ENCODE measurements around the gene PELI2. TPM values are rescaled to one million over a fixed set of nuclear protein-coding genes. Genes with fewer than 3 reads are reported as not detected.

PELI2 gene
- total RNA-seq, 1 experiment from 2014 or later = 23.5 TPM

DNA sequence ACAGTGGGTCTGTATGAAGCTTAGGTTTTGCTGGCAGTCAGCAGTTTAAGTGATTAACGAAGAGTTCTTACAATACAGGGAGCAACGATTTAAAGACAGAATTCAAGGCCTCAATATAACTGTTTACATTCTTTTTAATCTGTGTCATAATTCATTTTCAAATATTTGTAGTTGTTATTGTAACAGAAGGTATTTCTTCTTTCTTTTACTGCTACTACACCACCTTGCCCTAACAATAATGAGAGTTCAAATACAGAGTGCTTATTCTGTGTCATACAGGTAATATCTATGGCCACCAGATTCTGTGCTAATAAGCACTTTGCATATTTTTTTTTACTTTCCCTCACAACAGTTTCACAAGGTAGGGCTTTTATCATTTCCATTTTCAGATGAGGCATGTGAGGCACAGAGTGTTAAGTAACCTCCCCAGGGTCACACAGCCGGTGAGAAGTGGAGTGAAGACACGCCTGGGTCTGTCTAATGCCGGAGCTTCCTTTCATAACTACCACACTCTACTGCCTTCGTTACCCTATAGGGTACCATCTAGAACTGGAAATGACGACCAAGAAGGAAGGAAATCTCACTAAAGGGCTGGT lies 81.9 kb downstream of the PELI2 start:
- ChIA-PET POLR2A (no interaction called here), CTCF (no interaction called here)
- no peak overlapping the region for H3K27ac Mint-ChIP-seq
- no peaks in the 10 kb centered on the region for H3K27me3 Mint-ChIP-seq (ENCODE audit: low read depth)
- no peak overlapping the region for H3K4me3 Mint-ChIP-seq
- H3K36me3 Mint-ChIP-seq = no peaks in the 10 kb centered on the region
- TF ChIP-seq, protein P1, sequence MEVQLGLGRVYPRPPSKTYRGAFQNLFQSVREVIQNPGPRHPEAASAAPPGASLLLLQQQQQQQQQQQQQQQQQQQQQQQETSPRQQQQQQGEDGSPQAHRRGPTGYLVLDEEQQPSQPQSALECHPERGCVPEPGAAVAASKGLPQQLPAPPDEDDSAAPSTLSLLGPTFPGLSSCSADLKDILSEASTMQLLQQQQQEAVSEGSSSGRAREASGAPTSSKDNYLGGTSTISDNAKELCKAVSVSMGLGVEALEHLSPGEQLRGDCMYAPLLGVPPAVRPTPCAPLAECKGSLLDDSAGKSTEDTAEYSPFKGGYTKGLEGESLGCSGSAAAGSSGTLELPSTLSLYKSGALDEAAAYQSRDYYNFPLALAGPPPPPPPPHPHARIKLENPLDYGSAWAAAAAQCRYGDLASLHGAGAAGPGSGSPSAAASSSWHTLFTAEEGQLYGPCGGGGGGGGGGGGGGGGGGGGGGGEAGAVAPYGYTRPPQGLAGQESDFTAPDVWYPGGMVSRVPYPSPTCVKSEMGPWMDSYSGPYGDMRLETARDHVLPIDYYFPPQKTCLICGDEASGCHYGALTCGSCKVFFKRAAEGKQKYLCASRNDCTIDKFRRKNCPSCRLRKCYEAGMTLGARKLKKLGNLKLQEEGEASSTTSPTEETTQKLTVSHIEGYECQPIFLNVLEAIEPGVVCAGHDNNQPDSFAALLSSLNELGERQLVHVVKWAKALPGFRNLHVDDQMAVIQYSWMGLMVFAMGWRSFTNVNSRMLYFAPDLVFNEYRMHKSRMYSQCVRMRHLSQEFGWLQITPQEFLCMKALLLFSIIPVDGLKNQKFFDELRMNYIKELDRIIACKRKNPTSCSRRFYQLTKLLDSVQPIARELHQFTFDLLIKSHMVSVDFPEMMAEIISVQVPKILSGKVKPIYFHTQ (CRISPR knock-in tag; IDR thresholded peaks at IDR 0.05) = no peak
- no peak for TF ChIP-seq ZNF121 (CRISPR knock-in tag; IDR thresholded peaks at IDR 0.05)
- TF ChIP-seq, protein P2, sequence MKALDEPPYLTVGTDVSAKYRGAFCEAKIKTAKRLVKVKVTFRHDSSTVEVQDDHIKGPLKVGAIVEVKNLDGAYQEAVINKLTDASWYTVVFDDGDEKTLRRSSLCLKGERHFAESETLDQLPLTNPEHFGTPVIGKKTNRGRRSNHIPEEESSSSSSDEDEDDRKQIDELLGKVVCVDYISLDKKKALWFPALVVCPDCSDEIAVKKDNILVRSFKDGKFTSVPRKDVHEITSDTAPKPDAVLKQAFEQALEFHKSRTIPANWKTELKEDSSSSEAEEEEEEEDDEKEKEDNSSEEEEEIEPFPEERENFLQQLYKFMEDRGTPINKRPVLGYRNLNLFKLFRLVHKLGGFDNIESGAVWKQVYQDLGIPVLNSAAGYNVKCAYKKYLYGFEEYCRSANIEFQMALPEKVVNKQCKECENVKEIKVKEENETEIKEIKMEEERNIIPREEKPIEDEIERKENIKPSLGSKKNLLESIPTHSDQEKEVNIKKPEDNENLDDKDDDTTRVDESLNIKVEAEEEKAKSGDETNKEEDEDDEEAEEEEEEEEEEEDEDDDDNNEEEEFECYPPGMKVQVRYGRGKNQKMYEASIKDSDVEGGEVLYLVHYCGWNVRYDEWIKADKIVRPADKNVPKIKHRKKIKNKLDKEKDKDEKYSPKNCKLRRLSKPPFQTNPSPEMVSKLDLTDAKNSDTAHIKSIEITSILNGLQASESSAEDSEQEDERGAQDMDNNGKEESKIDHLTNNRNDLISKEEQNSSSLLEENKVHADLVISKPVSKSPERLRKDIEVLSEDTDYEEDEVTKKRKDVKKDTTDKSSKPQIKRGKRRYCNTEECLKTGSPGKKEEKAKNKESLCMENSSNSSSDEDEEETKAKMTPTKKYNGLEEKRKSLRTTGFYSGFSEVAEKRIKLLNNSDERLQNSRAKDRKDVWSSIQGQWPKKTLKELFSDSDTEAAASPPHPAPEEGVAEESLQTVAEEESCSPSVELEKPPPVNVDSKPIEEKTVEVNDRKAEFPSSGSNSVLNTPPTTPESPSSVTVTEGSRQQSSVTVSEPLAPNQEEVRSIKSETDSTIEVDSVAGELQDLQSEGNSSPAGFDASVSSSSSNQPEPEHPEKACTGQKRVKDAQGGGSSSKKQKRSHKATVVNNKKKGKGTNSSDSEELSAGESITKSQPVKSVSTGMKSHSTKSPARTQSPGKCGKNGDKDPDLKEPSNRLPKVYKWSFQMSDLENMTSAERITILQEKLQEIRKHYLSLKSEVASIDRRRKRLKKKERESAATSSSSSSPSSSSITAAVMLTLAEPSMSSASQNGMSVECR (CRISPR knock-in tag; IDR thresholded peaks at IDR 0.05; ENCODE audit: borderline replicate concordance) = no peak
- TF ChIP-seq NR1H2 (CRISPR knock-in tag; IDR thresholded peaks at IDR 0.05) = no peak
- TF ChIP-seq, protein P3, sequence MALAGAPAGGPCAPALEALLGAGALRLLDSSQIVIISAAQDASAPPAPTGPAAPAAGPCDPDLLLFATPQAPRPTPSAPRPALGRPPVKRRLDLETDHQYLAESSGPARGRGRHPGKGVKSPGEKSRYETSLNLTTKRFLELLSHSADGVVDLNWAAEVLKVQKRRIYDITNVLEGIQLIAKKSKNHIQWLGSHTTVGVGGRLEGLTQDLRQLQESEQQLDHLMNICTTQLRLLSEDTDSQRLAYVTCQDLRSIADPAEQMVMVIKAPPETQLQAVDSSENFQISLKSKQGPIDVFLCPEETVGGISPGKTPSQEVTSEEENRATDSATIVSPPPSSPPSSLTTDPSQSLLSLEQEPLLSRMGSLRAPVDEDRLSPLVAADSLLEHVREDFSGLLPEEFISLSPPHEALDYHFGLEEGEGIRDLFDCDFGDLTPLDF (CRISPR knock-in tag; IDR thresholded peaks at IDR 0.05) = no peak
- TF ChIP-seq NFATC4 (CRISPR knock-in tag; IDR thresholded peaks at IDR 0.05) = no peak
- TF ChIP-seq, protein P4, sequence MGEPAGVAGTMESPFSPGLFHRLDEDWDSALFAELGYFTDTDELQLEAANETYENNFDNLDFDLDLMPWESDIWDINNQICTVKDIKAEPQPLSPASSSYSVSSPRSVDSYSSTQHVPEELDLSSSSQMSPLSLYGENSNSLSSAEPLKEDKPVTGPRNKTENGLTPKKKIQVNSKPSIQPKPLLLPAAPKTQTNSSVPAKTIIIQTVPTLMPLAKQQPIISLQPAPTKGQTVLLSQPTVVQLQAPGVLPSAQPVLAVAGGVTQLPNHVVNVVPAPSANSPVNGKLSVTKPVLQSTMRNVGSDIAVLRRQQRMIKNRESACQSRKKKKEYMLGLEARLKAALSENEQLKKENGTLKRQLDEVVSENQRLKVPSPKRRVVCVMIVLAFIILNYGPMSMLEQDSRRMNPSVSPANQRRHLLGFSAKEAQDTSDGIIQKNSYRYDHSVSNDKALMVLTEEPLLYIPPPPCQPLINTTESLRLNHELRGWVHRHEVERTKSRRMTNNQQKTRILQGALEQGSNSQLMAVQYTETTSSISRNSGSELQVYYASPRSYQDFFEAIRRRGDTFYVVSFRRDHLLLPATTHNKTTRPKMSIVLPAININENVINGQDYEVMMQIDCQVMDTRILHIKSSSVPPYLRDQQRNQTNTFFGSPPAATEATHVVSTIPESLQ (CRISPR knock-in tag; IDR thresholded peaks at IDR 0.05) = no peak
- no peak for TF ChIP-seq ZNF263 (CRISPR knock-in tag; IDR thresholded peaks at IDR 0.05; ENCODE audit: low read depth)
- TF ChIP-seq OVOL2 (CRISPR knock-in tag; IDR thresholded peaks at IDR 0.05; ENCODE audit: borderline replicate concordance) = no peak
- TF ChIP-seq, protein P5, sequence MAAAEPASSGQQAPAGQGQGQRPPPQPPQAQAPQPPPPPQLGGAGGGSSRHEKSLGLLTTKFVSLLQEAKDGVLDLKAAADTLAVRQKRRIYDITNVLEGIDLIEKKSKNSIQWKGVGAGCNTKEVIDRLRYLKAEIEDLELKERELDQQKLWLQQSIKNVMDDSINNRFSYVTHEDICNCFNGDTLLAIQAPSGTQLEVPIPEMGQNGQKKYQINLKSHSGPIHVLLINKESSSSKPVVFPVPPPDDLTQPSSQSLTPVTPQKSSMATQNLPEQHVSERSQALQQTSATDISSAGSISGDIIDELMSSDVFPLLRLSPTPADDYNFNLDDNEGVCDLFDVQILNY (CRISPR knock-in tag; IDR thresholded peaks at IDR 0.05) = no peak
- no peak for TF ChIP-seq SMAD3 (CRISPR knock-in tag; IDR thresholded peaks at IDR 0.05; ENCODE audit: borderline replicate concordance)
- TF ChIP-seq JUN (CRISPR knock-in tag; IDR thresholded peaks at IDR 0.05) = no peak
- no peak for TF ChIP-seq TCF7 (CRISPR knock-in tag; IDR thresholded peaks at IDR 0.05; ENCODE audit: low read depth)
- TF ChIP-seq, protein P6, sequence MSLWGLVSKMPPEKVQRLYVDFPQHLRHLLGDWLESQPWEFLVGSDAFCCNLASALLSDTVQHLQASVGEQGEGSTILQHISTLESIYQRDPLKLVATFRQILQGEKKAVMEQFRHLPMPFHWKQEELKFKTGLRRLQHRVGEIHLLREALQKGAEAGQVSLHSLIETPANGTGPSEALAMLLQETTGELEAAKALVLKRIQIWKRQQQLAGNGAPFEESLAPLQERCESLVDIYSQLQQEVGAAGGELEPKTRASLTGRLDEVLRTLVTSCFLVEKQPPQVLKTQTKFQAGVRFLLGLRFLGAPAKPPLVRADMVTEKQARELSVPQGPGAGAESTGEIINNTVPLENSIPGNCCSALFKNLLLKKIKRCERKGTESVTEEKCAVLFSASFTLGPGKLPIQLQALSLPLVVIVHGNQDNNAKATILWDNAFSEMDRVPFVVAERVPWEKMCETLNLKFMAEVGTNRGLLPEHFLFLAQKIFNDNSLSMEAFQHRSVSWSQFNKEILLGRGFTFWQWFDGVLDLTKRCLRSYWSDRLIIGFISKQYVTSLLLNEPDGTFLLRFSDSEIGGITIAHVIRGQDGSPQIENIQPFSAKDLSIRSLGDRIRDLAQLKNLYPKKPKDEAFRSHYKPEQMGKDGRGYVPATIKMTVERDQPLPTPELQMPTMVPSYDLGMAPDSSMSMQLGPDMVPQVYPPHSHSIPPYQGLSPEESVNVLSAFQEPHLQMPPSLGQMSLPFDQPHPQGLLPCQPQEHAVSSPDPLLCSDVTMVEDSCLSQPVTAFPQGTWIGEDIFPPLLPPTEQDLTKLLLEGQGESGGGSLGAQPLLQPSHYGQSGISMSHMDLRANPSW (CRISPR knock-in tag; conservative IDR thresholded peaks at IDR 0.05; ENCODE audit: low read depth) = no peak
- TF ChIP-seq EMX1 (CRISPR knock-in tag; IDR thresholded peaks at IDR 0.05) = no peak
- no peak for TF ChIP-seq ZNF396 (CRISPR knock-in tag; IDR thresholded peaks at IDR 0.05; ENCODE audit: borderline replicate concordance)
- TF ChIP-seq, protein P7, sequence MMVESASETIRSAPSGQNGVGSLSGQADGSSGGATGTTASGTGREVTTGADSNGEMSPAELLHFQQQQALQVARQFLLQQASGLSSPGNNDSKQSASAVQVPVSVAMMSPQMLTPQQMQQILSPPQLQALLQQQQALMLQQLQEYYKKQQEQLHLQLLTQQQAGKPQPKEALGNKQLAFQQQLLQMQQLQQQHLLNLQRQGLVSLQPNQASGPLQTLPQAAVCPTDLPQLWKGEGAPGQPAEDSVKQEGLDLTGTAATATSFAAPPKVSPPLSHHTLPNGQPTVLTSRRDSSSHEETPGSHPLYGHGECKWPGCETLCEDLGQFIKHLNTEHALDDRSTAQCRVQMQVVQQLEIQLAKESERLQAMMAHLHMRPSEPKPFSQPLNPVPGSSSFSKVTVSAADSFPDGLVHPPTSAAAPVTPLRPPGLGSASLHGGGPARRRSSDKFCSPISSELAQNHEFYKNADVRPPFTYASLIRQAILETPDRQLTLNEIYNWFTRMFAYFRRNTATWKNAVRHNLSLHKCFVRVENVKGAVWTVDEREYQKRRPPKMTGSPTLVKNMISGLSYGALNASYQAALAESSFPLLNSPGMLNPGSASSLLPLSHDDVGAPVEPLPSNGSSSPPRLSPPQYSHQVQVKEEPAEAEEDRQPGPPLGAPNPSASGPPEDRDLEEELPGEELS (CRISPR knock-in tag; IDR thresholded peaks at IDR 0.05) = no peak
- ATAC-seq (no peak), DNase-seq (ENCODE audit: low spot score) (no peak)
- peaks cover 9% of the 10 kb centered on the region for H3K4me1 Mint-ChIP-seq
- no peaks in the 10 kb centered on the region for H3K9me3 Mint-ChIP-seq

Measured in WTC11 (cell line).